Measurements from ENCODE around the gene SPEF1.

The SPEF1 gene

GRCh38 chr20:3803289-3803688 is 22.0 kb upstream of the SPEF1 start:
- H3K4me1 Mint-ChIP-seq: peaks cover 70% of the 10 kb centered on the region
- H3K27me3 Mint-ChIP-seq (ENCODE audit: low read depth): peaks cover 4% of the 10 kb centered on the region
- H3K36me3 Mint-ChIP-seq (ENCODE audit: low read depth): peaks cover 33% of the 10 kb centered on the region
- no peak for TF ChIP-seq CTCF (IDR thresholded peaks at IDR 0.05; ENCODE audit: unreplicated experiment in 3 of 3)
- no peaks in the 10 kb centered on the region for H3K9me3 Mint-ChIP-seq
- H3K4me3 Mint-ChIP-seq: no peak overlapping the region
- peak overlapping the region in 2 of 3 experiments; percentile 59 to 74 for H3K27ac Mint-ChIP-seq

GRCh38 chr20:3802524-3803239 is 21.4 kb upstream of the SPEF1 start:
- Mint-ChIP-seq H3K27ac (peak overlapping the region in 2 of 3 experiments; percentile 59 to 74), H3K36me3 (ENCODE audit: low read depth) (peaks cover 33% of the 10 kb centered on the region), H3K4me3 (peak overlapping the region in 2 of 3 experiments; percentile 32 to 53), H3K9me3 (no peaks in the 10 kb centered on the region), H3K27me3 (ENCODE audit: low read depth) (peaks cover 4% of the 10 kb centered on the region), H3K4me1 (peaks cover 70% of the 10 kb centered on the region)
- TF ChIP-seq CTCF (IDR thresholded peaks at IDR 0.05; ENCODE audit: unreplicated experiment in 3 of 3): no peak

- Mint-ChIP-seq H3K9me3 (no peaks in the 10 kb centered on the region), H3K4me3 (no peak overlapping the region), H3K36me3 (ENCODE audit: low read depth) (peaks cover 33% of the 10 kb centered on the region), H3K27me3 (ENCODE audit: low read depth) (peaks cover 4% of the 10 kb centered on the region), H3K4me1 (peaks cover 70% of the 10 kb centered on the region), H3K27ac (no peak overlapping the region)
- TF ChIP-seq CTCF (IDR thresholded peaks at IDR 0.05; ENCODE audit: unreplicated experiment in 3 of 3): no peak
Measured at GRCh38 chr20:3801846-3802245, 20.6 kb upstream of the SPEF1 start.

- no peaks in the 10 kb centered on the region for H3K9me3 Mint-ChIP-seq
- peaks cover 33% of the 10 kb centered on the region for H3K36me3 Mint-ChIP-seq (ENCODE audit: low read depth)
- H3K4me1 Mint-ChIP-seq: peaks cover 70% of the 10 kb centered on the region
- H3K27ac Mint-ChIP-seq: peak overlapping the region in 1 of 3 experiments; percentile 97
- TF ChIP-seq CTCF (IDR thresholded peaks at IDR 0.05; ENCODE audit: unreplicated experiment in 3 of 3): no peak
- peaks cover 4% of the 10 kb centered on the region for H3K27me3 Mint-ChIP-seq (ENCODE audit: low read depth)
- H3K4me3 Mint-ChIP-seq: no peak overlapping the region
Measured at GRCh38 chr20:3801299-3801698, 20.1 kb upstream of the SPEF1 start.

- H3K9me3 Mint-ChIP-seq: no peaks in the 10 kb centered on the region
- peaks cover 4% of the 10 kb centered on the region for H3K27me3 Mint-ChIP-seq (ENCODE audit: low read depth)
- H3K4me3 Mint-ChIP-seq: no peak overlapping the region
- H3K27ac Mint-ChIP-seq: peak overlapping the region in 1 of 3 experiments; percentile 97
- no peak for TF ChIP-seq CTCF (IDR thresholded peaks at IDR 0.05; ENCODE audit: unreplicated experiment in 3 of 3)
- H3K4me1 Mint-ChIP-seq: peaks cover 73% of the 10 kb centered on the region
- peaks cover 29% of the 10 kb centered on the region for H3K36me3 Mint-ChIP-seq (ENCODE audit: low read depth)
Measured at GRCh38 chr20:3800878-3801260, 19.6 kb upstream of the SPEF1 start.

Data from nephron (organoid).